ENCODE results near the gene PAFAH2.

GRCh38 chr1:25947027-25947426 is 50.8 kb downstream of the PAFAH2 start:
- TF ChIP-seq CTCF (IDR thresholded peaks at IDR 0.05; ENCODE audit: control extremely low read depth in 1 of 3, insufficient read depth in 1 of 3, low read depth in 1 of 3, low read length in 3 of 3) (no peak), E2F6 (IDR thresholded peaks at IDR 0.05) (no peak), EZH2 (IDR thresholded peaks at IDR 0.05; ENCODE audit: low read depth, low read length, severe bottlenecking) (no peak), EP300 (IDR thresholded peaks at IDR 0.05; ENCODE audit: borderline replicate concordance in 1 of 2, low read depth in 2 of 2, low read length in 2 of 2) (no peak), TCF12 (IDR thresholded peaks at IDR 0.05; ENCODE audit: low read depth, low read length) (no peak)

Data from H1 (cell line).